Parathyroid adenoma (tissue), 2 donors: ENCODE data around the gene RNF115.
A peak's percentile ranks its signal among the peaks of the same experiment; 100 is the strongest.

Source experiments
- H2AFZ ChIP-seq: fragments of 300-600 bp; sonication (generic); one replicate; pipeline ENCODE4 v1.7.0; 2017; ENCODE audit warnings: antibody characterized with exemption, mild to moderate bottlenecking
- H3K27ac ChIP-seq: fragments of 300-600 bp; sonication (generic); one replicate; pipeline ENCODE4 v1.7.0; 2017
- H3K27me3 ChIP-seq: fragments of 300-600 bp; sonication (generic); one replicate; pipeline ENCODE4 v1.7.0; 2017; ENCODE audit warnings: low read length; ENCODE audit not compliant: control insufficient read depth, insufficient read depth
- H3K36me3 ChIP-seq: fragments of 300-600 bp; sonication (generic); one replicate; pipeline ENCODE4 v1.7.0; 2017; ENCODE audit warnings: low read length; ENCODE audit not compliant: control insufficient read depth, insufficient read depth
- H3K4me1 ChIP-seq: fragments of 300-600 bp; sonication (generic); one replicate; pipeline ENCODE4 v1.7.0; 2017; ENCODE audit warnings: control low read depth
- H3K4me2 ChIP-seq: fragments of 300-600 bp; sonication (generic); one replicate; pipeline ENCODE4 v1.7.0; 2017; ENCODE audit warnings: low read length
- H3K4me3 ChIP-seq: fragments of 300-600 bp; sonication (generic); one replicate; pipeline ENCODE4 v1.7.0; 2017; ENCODE audit warnings: low read depth, low read length
- H3K79me2 ChIP-seq: fragments of 300-600 bp; sonication (generic); one replicate; pipeline ENCODE4 v1.7.0; 2017; ENCODE audit warnings: control low read depth
- H3K9ac ChIP-seq: fragments of 300-600 bp; sonication (generic); one replicate; pipeline ENCODE4 v1.7.0; 2017; ENCODE audit warnings: mild to moderate bottlenecking
- H3K9me3 ChIP-seq: fragments of 300-600 bp; sonication (generic); one replicate; pipeline ENCODE4 v1.7.0; 2017; ENCODE audit warnings: low read length; ENCODE audit not compliant: control insufficient read depth
- CTCF ChIP-seq: fragments of 300-600 bp; sonication (generic); IDR thresholded peaks from one replicate; pipeline ENCODE4 v1.7.0; 2017; ENCODE audit warnings: antibody characterized with exemption, mild to moderate bottlenecking
- donor health status: primary hyperparathyroidism.

Gene RNF115

DNA sequence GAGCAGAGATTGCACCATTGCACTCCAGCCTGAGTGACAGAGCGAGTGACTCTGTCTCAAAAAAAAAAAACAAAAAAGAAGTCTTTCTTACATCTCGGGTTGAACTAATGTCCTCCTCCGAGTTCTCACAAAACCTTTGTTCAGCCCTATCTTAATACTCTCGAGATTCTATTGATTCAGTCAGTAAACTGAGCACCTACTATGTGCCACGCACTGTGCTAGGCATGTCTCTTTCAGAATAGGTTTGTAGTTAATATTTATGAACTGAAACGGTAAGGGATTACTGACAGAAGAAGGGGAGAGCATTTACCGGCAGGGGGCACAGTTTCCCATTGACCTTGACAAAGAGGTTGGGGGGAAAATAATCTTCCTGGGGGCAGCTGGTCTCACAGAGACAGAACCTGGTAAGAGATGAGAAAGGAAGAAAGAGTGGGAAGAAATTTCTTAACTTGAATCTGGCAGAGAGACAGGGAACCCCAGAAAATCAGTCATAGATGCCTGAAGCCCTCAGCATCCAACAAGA lies 31.6 kb upstream of the RNF115 start:
- Histone ChIP-seq H3K4me2 (no peak overlapping the region), H3K9ac (no peak overlapping the region), H3K36me3 (no peaks in the 10 kb centered on the region), H2AFZ (no peak overlapping the region), H3K4me3 (no peak overlapping the region), H3K79me2 (no peaks in the 10 kb centered on the region), H3K27ac (no peak overlapping the region), H3K4me1 (peaks cover 3% of the 10 kb centered on the region), H3K27me3 (no peaks in the 10 kb centered on the region), H3K9me3 (no peaks in the 10 kb centered on the region)
- TF ChIP-seq CTCF = no peak

DNA sequence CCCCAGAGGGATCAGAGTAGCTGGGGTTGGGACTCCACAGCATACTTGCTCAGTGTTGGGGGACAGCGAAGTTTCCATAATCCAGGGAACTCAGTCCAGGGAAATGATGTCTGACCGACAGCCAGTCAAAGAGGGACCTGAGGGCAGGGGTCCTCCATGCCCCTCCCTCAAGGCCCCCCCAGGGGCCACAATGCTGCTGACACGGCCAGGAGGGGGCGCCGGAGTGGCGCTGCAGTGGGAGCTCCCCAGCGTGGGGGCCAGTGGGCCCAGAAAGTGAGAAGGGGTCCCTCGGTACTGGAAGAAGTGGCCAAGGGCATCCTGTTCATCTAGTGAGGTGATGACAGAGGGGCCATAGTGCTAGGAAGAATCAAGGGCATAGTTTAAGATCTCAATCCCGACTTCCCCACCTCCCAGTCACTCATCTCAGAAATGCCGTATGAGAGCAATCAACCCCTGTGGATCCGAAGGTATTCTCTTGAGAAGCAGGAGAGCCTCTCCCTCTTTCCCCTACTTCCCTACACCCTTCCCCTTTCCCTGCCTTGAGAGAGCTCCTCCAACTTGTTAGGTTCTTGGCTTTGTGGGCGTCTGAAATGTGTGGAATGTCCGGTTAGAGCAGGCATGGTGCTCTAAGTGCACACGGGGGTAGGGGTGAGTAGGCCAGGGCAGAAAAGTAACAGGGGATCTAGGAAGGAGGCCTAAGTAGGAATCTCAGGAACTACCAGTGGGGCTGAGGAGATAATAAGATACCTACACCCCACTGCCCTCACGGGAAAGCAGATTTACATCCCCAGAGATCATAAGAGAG lies 25.7 kb upstream of the RNF115 start:
- Histone ChIP-seq H3K4me3 (no peak overlapping the region), H3K79me2 (no peaks in the 10 kb centered on the region), H3K27ac (no peak overlapping the region), H3K9me3 (no peaks in the 10 kb centered on the region), H2AFZ (no peak overlapping the region), H3K27me3 (no peaks in the 10 kb centered on the region), H3K4me2 (no peak overlapping the region), H3K4me1 (no peaks in the 10 kb centered on the region), H3K36me3 (no peaks in the 10 kb centered on the region), H3K9ac (no peak overlapping the region)
- no peak for TF ChIP-seq CTCF

GRCh38 chr1:145847827-145848226 lies 23.9 kb upstream of the RNF115 start:
- Histone ChIP-seq H3K4me1 (no peaks in the 10 kb centered on the region), H3K9ac (no peak overlapping the region), H3K27me3 (no peaks in the 10 kb centered on the region), H3K27ac (no peak overlapping the region), H2AFZ (no peak overlapping the region), H3K79me2 (no peaks in the 10 kb centered on the region), H3K4me3 (no peak overlapping the region), H3K4me2 (no peak overlapping the region), H3K36me3 (no peaks in the 10 kb centered on the region), H3K9me3 (no peaks in the 10 kb centered on the region)
- TF ChIP-seq CTCF = no peak

- Histone ChIP-seq H3K4me2 (peak overlapping the region; percentile 71), H3K79me2 (no peaks in the 10 kb centered on the region), H3K27me3 (no peaks in the 10 kb centered on the region), H3K9ac (no peak overlapping the region), H3K9me3 (no peaks in the 10 kb centered on the region), H3K4me1 (no peaks in the 10 kb centered on the region), H3K4me3 (peak overlapping the region; percentile 58), H3K27ac (peak overlapping the region; percentile 60), H2AFZ (peak overlapping the region; percentile 83), H3K36me3 (no peaks in the 10 kb centered on the region)
- no peak for TF ChIP-seq CTCF
These were observed 22.3 kb upstream of the RNF115 start for GRCh38 chr1:145846201-145846612.
